ENCODE data around the gene LYPLA2. TPM values are rescaled to one million over a fixed set of nuclear protein-coding genes. Genes with fewer than 3 reads are reported as not detected.
"Not testable (repeated sequence)": the region's sequence is repeated elsewhere in the genome, so short reads cannot be mapped to it uniquely, and the experiment has no call there.

Gene LYPLA2
- total and polyA plus RNA-seq, 2 donors: 47.2 to 57.7 TPM

- no peak overlapping the region for H3K4me3 ChIP-seq (ENCODE audit: low read length in 2 of 2)
- no peaks in the 10 kb centered on the region for H3K27me3 ChIP-seq (ENCODE audit: control insufficient read depth in 2 of 2, insufficient read depth in 1 of 2, low read length in 1 of 2)
- H3K36me3 ChIP-seq (ENCODE audit: control insufficient read depth in 2 of 2, insufficient read depth in 2 of 2, low read length in 1 of 2): peaks cover 6% of the 10 kb centered on the region in 2 donors
- no peak for DNase-seq (ENCODE audit: low read depth in 6 of 9, low spot score in 9 of 9)
- no peaks in the 10 kb centered on the region for H3K9me3 ChIP-seq (ENCODE audit: control insufficient read depth in 2 of 2, insufficient read depth in 1 of 2, low read length in 1 of 2)
- peaks cover 4 to 21% of the 10 kb centered on the region in 2 donors for H3K4me1 ChIP-seq (ENCODE audit: control insufficient read depth in 2 of 2, insufficient read depth in 2 of 2, low read length in 2 of 2)
- H3K27ac ChIP-seq (ENCODE audit: low read depth in 1 of 2, low read length in 1 of 2): no peak overlapping the region
- 94% methylated on average over 10 of the region's 10 CpGs for WGBS
These were observed 18.1 kb upstream of the LYPLA2 start for GRCh38 chr1:23772854-23773242.

DNA sequence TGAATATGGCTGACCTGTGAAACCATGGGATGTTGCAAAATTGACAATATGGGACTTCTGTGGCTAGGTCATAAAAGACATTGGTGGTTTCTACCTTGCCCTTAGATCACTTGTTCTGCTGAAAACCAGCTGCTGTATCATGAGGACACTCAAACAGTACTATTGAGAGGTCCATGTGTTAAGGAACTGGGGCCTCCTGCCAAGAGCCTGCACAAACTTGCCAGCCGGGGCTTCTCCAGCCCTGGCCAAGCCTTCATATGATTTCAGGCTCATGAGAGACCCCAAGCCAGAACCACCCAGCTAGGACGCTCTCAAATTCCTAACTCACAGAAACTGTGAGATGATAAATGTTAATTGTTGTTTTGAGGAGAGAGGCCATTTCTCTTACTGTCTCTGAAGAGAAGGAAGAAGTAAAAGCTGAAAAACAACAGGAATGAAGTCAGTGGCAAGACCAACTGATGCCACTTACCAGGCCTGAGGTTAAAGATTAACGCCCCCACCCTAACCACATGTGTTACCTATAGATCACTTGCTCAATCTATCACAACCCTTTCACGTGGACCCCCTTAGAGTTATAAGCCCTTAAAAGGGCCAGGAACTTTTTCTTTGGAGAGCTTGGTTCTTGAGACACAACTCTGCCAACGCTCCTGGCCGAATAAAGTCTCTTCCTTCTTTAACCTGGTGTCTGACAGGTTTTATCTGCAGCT, 16.6 kb upstream of the LYPLA2 start:
- WGBS: 93% methylated on average over 6 of the region's 6 CpGs
- peaks cover 2 to 3% of the 10 kb centered on the region in 2 donors for H3K36me3 ChIP-seq (ENCODE audit: control insufficient read depth in 2 of 2, insufficient read depth in 2 of 2, low read length in 1 of 2)

GRCh38 chr1:23776217-23776616, 14.7 kb upstream of the LYPLA2 start:
- no peaks in the 10 kb centered on the region for H3K27me3 ChIP-seq (ENCODE audit: control insufficient read depth in 2 of 2, insufficient read depth in 1 of 2, low read length in 1 of 2)
- 87% methylated on average over 2 of the region's 2 CpGs for WGBS

More for the DNA sequence above, 16.6 kb upstream of the LYPLA2 start:
- peak in 1 of 9 donors; percentile 19 for DNase-seq (ENCODE audit: low read depth in 6 of 9, low spot score in 9 of 9)
- Histone ChIP-seq H3K4me1 (ENCODE audit: control insufficient read depth in 2 of 2, insufficient read depth in 2 of 2, low read length in 2 of 2) (peaks cover 8 to 28% of the 10 kb centered on the region in 2 donors), H3K27ac (ENCODE audit: low read depth in 1 of 2, low read length in 1 of 2) (peak overlapping the region; percentile 26 to 69), H3K9me3 (ENCODE audit: control insufficient read depth in 2 of 2, insufficient read depth in 1 of 2, low read length in 1 of 2) (no peaks in the 10 kb centered on the region), H3K27me3 (ENCODE audit: control insufficient read depth in 2 of 2, insufficient read depth in 1 of 2, low read length in 1 of 2) (no peaks in the 10 kb centered on the region), H3K4me3 (ENCODE audit: low read length in 2 of 2) (no peak overlapping the region)

GRCh38 chr1:23777979-23778814, 12.7 kb upstream of the LYPLA2 start, which contains the start of gene PITHD1:
Gene PITHD1 (plus strand): TSS chr1:23778418. CDS start chr1:23778516, 98 bp downstream.
- Histone ChIP-seq H3K27ac (ENCODE audit: low read depth in 1 of 2, low read length in 1 of 2) (peak within 1 kb of the TSS; percentile 80 to 90), H3K9me3 (ENCODE audit: control insufficient read depth in 2 of 2, insufficient read depth in 1 of 2, low read length in 1 of 2) (no peaks in the 10 kb centered on the region), H3K36me3 (ENCODE audit: control insufficient read depth in 2 of 2, insufficient read depth in 2 of 2, low read length in 1 of 2) (peaks cover 0 to 15% of the 10 kb centered on the region in 2 donors), H3K4me1 (ENCODE audit: control insufficient read depth in 2 of 2, insufficient read depth in 2 of 2, low read length in 2 of 2) (peaks cover 14 to 33% of the 10 kb centered on the region in 2 donors), H3K4me3 (ENCODE audit: low read length in 2 of 2) (peak within 1 kb of the TSS; percentile 87 to 98), H3K27me3 (ENCODE audit: control insufficient read depth in 2 of 2, insufficient read depth in 1 of 2, low read length in 1 of 2) (no peaks in the 10 kb centered on the region)
- DNase-seq (ENCODE audit: low read depth in 6 of 9, low spot score in 9 of 9): peak; percentile 59 to 91 (median 75)
- under 1% methylated on average over 91 of the region's 91 CpGs for WGBS

More at GRCh38 chr1:23776217-23776616, 14.7 kb upstream of the LYPLA2 start:
- no peaks in the 10 kb centered on the region for H3K9me3 ChIP-seq (ENCODE audit: control insufficient read depth in 2 of 2, insufficient read depth in 1 of 2, low read length in 1 of 2)
- peaks cover 0 to 8% of the 10 kb centered on the region in 2 donors for H3K36me3 ChIP-seq (ENCODE audit: control insufficient read depth in 2 of 2, insufficient read depth in 2 of 2, low read length in 1 of 2)
- peaks cover 12 to 33% of the 10 kb centered on the region in 2 donors for H3K4me1 ChIP-seq (ENCODE audit: control insufficient read depth in 2 of 2, insufficient read depth in 2 of 2, low read length in 2 of 2)
- no peak overlapping the region for H3K27ac ChIP-seq (ENCODE audit: low read depth in 1 of 2, low read length in 1 of 2)
- DNase-seq (ENCODE audit: low read depth in 6 of 9, low spot score in 9 of 9): no peak
- H3K4me3 ChIP-seq (ENCODE audit: low read length in 2 of 2): no peak overlapping the region

DNA sequence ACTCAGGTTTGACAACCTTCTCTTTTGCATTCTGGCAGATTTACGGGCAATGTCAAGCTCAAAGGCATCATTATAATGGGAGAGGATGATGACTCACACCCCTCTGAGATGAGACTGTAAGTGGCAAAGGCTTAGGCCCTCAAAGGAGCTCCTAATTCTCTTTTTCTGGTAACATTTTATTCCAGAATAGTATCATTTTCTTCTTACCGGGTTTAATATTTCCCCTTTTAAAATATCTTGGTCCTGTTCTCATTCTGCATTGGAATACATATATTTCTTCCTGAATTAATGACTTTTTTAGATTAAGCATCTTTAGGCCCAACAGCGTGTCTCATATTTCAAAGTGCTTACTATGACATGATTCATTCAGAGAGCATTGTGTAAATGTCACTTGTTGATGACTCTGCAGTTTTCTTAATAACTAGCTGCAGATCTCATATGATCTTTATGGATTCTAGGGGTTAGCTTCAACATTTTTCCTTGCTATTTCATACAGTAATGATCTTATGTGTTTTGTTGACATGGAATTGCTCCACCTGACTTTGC, 11.0 kb upstream of the LYPLA2 start:
- peaks cover 0 to 22% of the 10 kb centered on the region in 2 donors for H3K36me3 ChIP-seq (ENCODE audit: control insufficient read depth in 2 of 2, insufficient read depth in 2 of 2, low read length in 1 of 2)
- H3K27me3 ChIP-seq (ENCODE audit: control insufficient read depth in 2 of 2, insufficient read depth in 1 of 2, low read length in 1 of 2): no peaks in the 10 kb centered on the region
- no peak overlapping the region for H3K27ac ChIP-seq (ENCODE audit: low read depth in 1 of 2, low read length in 1 of 2)
- no peak overlapping the region for H3K4me3 ChIP-seq (ENCODE audit: low read length in 2 of 2)
- H3K4me1 ChIP-seq (ENCODE audit: control insufficient read depth in 2 of 2, insufficient read depth in 2 of 2, low read length in 2 of 2): peaks cover 14 to 24% of the 10 kb centered on the region in 2 donors
- H3K9me3 ChIP-seq (ENCODE audit: control insufficient read depth in 2 of 2, insufficient read depth in 1 of 2, low read length in 1 of 2): no peaks in the 10 kb centered on the region
- WGBS: 92% methylated on average over 3 of the region's 3 CpGs
- no peak for DNase-seq (ENCODE audit: low read depth in 6 of 9, low spot score in 9 of 9)

DNA sequence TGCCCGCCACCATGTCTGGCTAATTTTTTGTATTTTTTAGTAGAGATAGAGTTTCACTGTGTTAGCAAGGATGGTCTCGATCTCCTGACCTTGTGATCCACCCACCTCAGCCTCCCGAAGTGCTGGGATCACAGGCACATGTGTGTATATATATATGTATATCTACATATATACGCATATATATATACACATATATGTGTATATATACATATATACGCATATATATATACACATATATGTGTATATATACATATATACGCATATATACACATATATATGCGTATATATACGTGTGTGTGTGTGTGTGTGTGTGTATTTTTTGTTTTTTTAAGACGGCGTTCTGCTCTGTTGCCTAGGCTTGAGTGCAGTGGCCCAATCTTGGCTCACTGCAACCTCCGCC, 7.8 kb upstream of the LYPLA2 start:
- peaks cover 10 to 12% of the 10 kb centered on the region in 2 donors for H3K4me1 ChIP-seq (ENCODE audit: control insufficient read depth in 2 of 2, insufficient read depth in 2 of 2, low read length in 2 of 2)
- H3K36me3 ChIP-seq (ENCODE audit: control insufficient read depth in 2 of 2, insufficient read depth in 2 of 2, low read length in 1 of 2): peaks cover 19 to 51% of the 10 kb centered on the region in 2 donors
- not testable (repeated sequence) for H3K27ac ChIP-seq (ENCODE audit: low read depth in 1 of 2, low read length in 1 of 2); DNase-seq (ENCODE audit: low read depth in 6 of 9, low spot score in 9 of 9); H3K27me3 ChIP-seq (ENCODE audit: control insufficient read depth in 2 of 2, insufficient read depth in 1 of 2, low read length in 1 of 2); H3K4me3 ChIP-seq (ENCODE audit: low read length in 2 of 2); H3K9me3 ChIP-seq (ENCODE audit: control insufficient read depth in 2 of 2, insufficient read depth in 1 of 2, low read length in 1 of 2)
- 95% methylated on average over 11 of the region's 11 CpGs for WGBS

GRCh38 chr1:23784846-23785245, 6.1 kb upstream of the LYPLA2 start:
- H3K9me3 ChIP-seq (ENCODE audit: control insufficient read depth in 2 of 2, insufficient read depth in 1 of 2, low read length in 1 of 2): no peaks in the 10 kb centered on the region
- WGBS: 95% methylated on average over 4 of the region's 4 CpGs
- H3K36me3 ChIP-seq (ENCODE audit: control insufficient read depth in 2 of 2, insufficient read depth in 2 of 2, low read length in 1 of 2): peaks cover 19 to 52% of the 10 kb centered on the region in 2 donors
- no peak overlapping the region for H3K4me3 ChIP-seq (ENCODE audit: low read length in 2 of 2)
- H3K27me3 ChIP-seq (ENCODE audit: control insufficient read depth in 2 of 2, insufficient read depth in 1 of 2, low read length in 1 of 2): no peaks in the 10 kb centered on the region
- H3K27ac ChIP-seq (ENCODE audit: low read depth in 1 of 2, low read length in 1 of 2): no peak overlapping the region
- no peak for DNase-seq (ENCODE audit: low read depth in 6 of 9, low spot score in 9 of 9)
- peaks cover 0 to 2% of the 10 kb centered on the region in 2 donors for H3K4me1 ChIP-seq (ENCODE audit: control insufficient read depth in 2 of 2, insufficient read depth in 2 of 2, low read length in 2 of 2)

DNA sequence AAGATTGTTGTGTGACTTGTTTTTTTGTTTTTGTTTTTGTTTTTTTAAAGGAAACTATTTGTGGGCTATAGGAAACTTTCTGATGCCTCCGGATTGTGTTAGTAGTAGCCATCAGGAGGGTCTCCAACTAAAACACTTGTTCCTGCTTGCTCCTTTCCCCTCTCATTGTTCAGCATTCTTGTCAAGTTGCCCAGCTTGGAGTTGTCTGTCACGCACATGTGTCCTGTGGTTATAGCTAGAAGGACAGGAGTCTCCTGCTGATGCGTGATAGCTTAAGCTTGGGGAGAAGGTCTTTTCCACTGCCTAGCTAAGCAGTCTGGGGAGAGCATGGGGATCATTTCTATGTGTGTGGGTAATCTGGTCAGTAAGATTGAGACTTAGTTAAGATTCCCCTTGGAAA, 3.2 kb upstream of the LYPLA2 start:
- H3K4me3 ChIP-seq (ENCODE audit: low read length in 2 of 2): no peak overlapping the region
- WGBS: 96% methylated on average over 3 of the region's 3 CpGs
- no peak for DNase-seq (ENCODE audit: low read depth in 6 of 9, low spot score in 9 of 9)
- no peak overlapping the region for H3K27ac ChIP-seq (ENCODE audit: low read depth in 1 of 2, low read length in 1 of 2)
- H3K27me3 ChIP-seq (ENCODE audit: control insufficient read depth in 2 of 2, insufficient read depth in 1 of 2, low read length in 1 of 2): no peaks in the 10 kb centered on the region
- H3K4me1 ChIP-seq (ENCODE audit: control insufficient read depth in 2 of 2, insufficient read depth in 2 of 2, low read length in 2 of 2): peaks cover 13 to 18% of the 10 kb centered on the region in 2 donors
- peaks cover 19 to 43% of the 10 kb centered on the region in 2 donors for H3K36me3 ChIP-seq (ENCODE audit: control insufficient read depth in 2 of 2, insufficient read depth in 2 of 2, low read length in 1 of 2)
- peaks cover 0 to 4% of the 10 kb centered on the region in 2 donors for H3K9me3 ChIP-seq (ENCODE audit: control insufficient read depth in 2 of 2, insufficient read depth in 1 of 2, low read length in 1 of 2)
